Skin of body (tissue), 2 donors: ENCODE measurements around the gene NPTXR. TPM values are rescaled to one million over a fixed set of nuclear protein-coding genes. Genes with fewer than 3 reads are reported as not detected.
"Not testable (repeated sequence)": the region's sequence is repeated elsewhere in the genome, so short reads cannot be mapped to it uniquely, and the experiment has no call there.

ENCODE experiments used
- DNase-seq: peaks from one replicate; lab custom pipeline; 2025; lab: John Stamatoyannopoulos, UW
- total RNA-seq: library from RNA; depleted of rRNA; stranded (reverse); fragments of >200 nt; gene quantifications from one replicate; pipeline ENCODE4 v1.2.3, GENCODE V29; 2014

NPTXR gene
- total RNA-seq, 1 donor from 2014 or later, result 2.5 TPM

GRCh38 chr22:38868886-38869381, 25.1 kb upstream of the NPTXR start:
- DNase-seq, result no peak

- no peak for DNase-seq
These were observed 24.5 kb upstream of the NPTXR start for GRCh38 chr22:38868286-38868721.

- DNase-seq, result no peak
These were observed 23.9 kb upstream of the NPTXR start for GRCh38 chr22:38867471-38868285.

GRCh38 chr22:38867124-38867455, 23.3 kb upstream of the NPTXR start:
- DNase-seq, result no peak

- DNase-seq, result no peak
These were observed 22.7 kb upstream of the NPTXR start for GRCh38 chr22:38866399-38867123.

- no peak for DNase-seq
These were observed 22.2 kb upstream of the NPTXR start for GRCh38 chr22:38866024-38866398.

GRCh38 chr22:38865201-38866023, 21.6 kb upstream of the NPTXR start:
- no peak for DNase-seq

- no peak for DNase-seq
These were observed 20.7 kb upstream of the NPTXR start for GRCh38 chr22:38864361-38865191.

GRCh38 chr22:38863531-38864131, 19.8 kb upstream of the NPTXR start:
- DNase-seq, result no peak

- DNase-seq, result no peak
These were observed 18.8 kb upstream of the NPTXR start for GRCh38 chr22:38862375-38863329.

GRCh38 chr22:38861927-38862326, 18.1 kb upstream of the NPTXR start:
- no peak for DNase-seq

GRCh38 chr22:38861170-38861876, 17.5 kb upstream of the NPTXR start:
- DNase-seq, result no peak

- DNase-seq, result no peak
These were observed 16.7 kb upstream of the NPTXR start for GRCh38 chr22:38860283-38861169.

GRCh38 chr22:38859581-38860282, 15.9 kb upstream of the NPTXR start:
- DNase-seq, result no peak

- no peak for DNase-seq
These were observed 14.7 kb upstream of the NPTXR start for GRCh38 chr22:38858492-38858891.

- DNase-seq, result not testable (repeated sequence)
These were observed 10.6 kb upstream of the NPTXR start for GRCh38 chr22:38854476-38854875.

- DNase-seq, result not testable (repeated sequence)
These were observed 10.1 kb upstream of the NPTXR start for GRCh38 chr22:38853883-38854282.
